ENCODE results near the gene FCF1.

FCF1 gene

GRCh38 chr14:74771399-74771798, 58.5 kb downstream of the FCF1 start:
- DNase-seq, result no peak

GRCh38 chr14:74784634-74785033, 71.7 kb downstream of the FCF1 start:
- DNase-seq, result no peak

- no peak for DNase-seq
These were observed 72.2 kb downstream of the FCF1 start for GRCh38 chr14:74785056-74785613.

GRCh38 chr14:74786796-74787315, 73.9 kb downstream of the FCF1 start:
- DNase-seq, result no peak

All from NCI-H524 treated with DMSO at 0.1 percent for 48 hours (cell line).